Natural killer cell (primary cell): ENCODE measurements around the gene LYPD8. TPM values are rescaled to one million over a fixed set of nuclear protein-coding genes. Genes with fewer than 3 reads are reported as not detected.

Source experiments
- ATAC-seq, 3 donors: fragments of 150-1000 bp in 2 of 3; fragments of 200-7000 bp in 1 of 3; cut with Tn5 transposase; 1 replicate in 1 of 3; 2 replicates in 2 of 3; pipeline ENCODE4 v1.10.0; 2021; ENCODE audit warnings: mild to moderate bottlenecking in 2 of 3, moderate library complexity in 2 of 3
- DNase-seq, 2 donors: peaks; one replicate each; pipeline versions ENCODE4 v3.0.0 to v3.0.0-alpha.2; 2013 to 2021; ENCODE audit warnings: mixed read lengths in 1 of 2
- H3K27ac ChIP-seq: one replicate; pipeline ENCODE4 v1.5.1; 2013; ENCODE audit warnings: mild to moderate bottlenecking, low read length
- H3K27me3 ChIP-seq: one replicate; pipeline ENCODE4 v1.6.1; 2013; ENCODE audit warnings: low read length; ENCODE audit not compliant: control insufficient read depth, insufficient read depth
- H3K36me3 ChIP-seq: one replicate; pipeline ENCODE4 v1.6.1; 2013; ENCODE audit warnings: low read length; ENCODE audit not compliant: control insufficient read depth, insufficient read depth
- H3K4me1 ChIP-seq: one replicate; pipeline ENCODE4 v1.6.1; 2013; ENCODE audit warnings: low read length; ENCODE audit not compliant: control insufficient read depth, insufficient read depth
- H3K4me3 ChIP-seq: one replicate; pipeline ENCODE4 v1.5.1; 2013; ENCODE audit warnings: low read length
- H3K9me3 ChIP-seq: one replicate; pipeline ENCODE4 v1.6.1; 2013; ENCODE audit warnings: low read length; ENCODE audit not compliant: control insufficient read depth, insufficient read depth
- H3K27ac Mint-ChIP-seq, 2 donors: one replicate each; pipeline ENCODE4 v1.8.0; 2022; ENCODE audit warnings: mild to moderate bottlenecking in 2 of 2, mixed read lengths in 2 of 2, moderate library complexity in 1 of 2
- H3K27me3 Mint-ChIP-seq, 2 donors: one replicate each; pipeline ENCODE4 v1.8.0; 2022; ENCODE audit warnings: low read depth in 2 of 2, mixed read lengths in 2 of 2
- H3K36me3 Mint-ChIP-seq: one replicate; pipeline ENCODE4 v1.8.0; 2022; ENCODE audit warnings: mixed read lengths
- H3K4me1 Mint-ChIP-seq, 2 donors: one replicate each; pipeline ENCODE4 v1.8.0; 2022; ENCODE audit warnings: mixed read lengths in 2 of 2
- H3K4me3 Mint-ChIP-seq: one replicate; pipeline ENCODE4 v1.8.0; 2022; ENCODE audit warnings: mild to moderate bottlenecking, moderate library complexity, mixed read lengths
- H3K9me3 Mint-ChIP-seq, 2 donors: one replicate each; pipeline ENCODE4 v1.8.0; 2022; ENCODE audit warnings: mixed read lengths in 2 of 2
- CTCF ChIP-seq: fragments of 200-600 bp; IDR thresholded peaks from one replicate; pipeline ENCODE4 v1.8.0; 2022; ENCODE audit warnings: antibody characterized with exemption
- WGBS: methylation state at CpG from one replicate; pipeline ENCODE4 v1.1.7; 2013; ENCODE audit warnings: missing lambda C conversion rate; ENCODE audit not compliant: insufficient coverage; 5-methylcytosine and 5-hydroxymethylcytosine counted together
- intact Hi-C: fragments of 100-400 bp; cut with micrococcal nuclease; formaldehyde crosslinking; loops from one replicate; pipeline ENCODE4 v1.14.2; 2022
- total RNA-seq, 4 donors: library from RNA; stranded (reverse); fragments of 120-200 nt in 1 of 4; gene quantifications; one replicate each; pipeline versions ENCODE4 v1.2.3 to v1.2.4, GENCODE V29; 2013 to 2022

The LYPD8 gene
- total RNA-seq, 3 donors from 2014 or later (not counting 1 experiment from before 2014, with no cell fraction given): not detected

- DNase-seq: no peak
- no peaks in the 10 kb centered on the region for H3K36me3 Mint-ChIP-seq
- no peak for TF ChIP-seq CTCF
- Histone ChIP-seq H3K4me3 (no peak overlapping the region), H3K27ac (no peak overlapping the region), H3K9me3 (peaks cover under 1% of the 10 kb centered on the region), H3K36me3 (no peaks in the 10 kb centered on the region), H3K4me1 (no peaks in the 10 kb centered on the region), H3K27me3 (no peaks in the 10 kb centered on the region)
- intact Hi-C loops: no loop called here
- 90% methylated on average over 16 of the region's 16 CpGs for WGBS
- no peak overlapping the region for H3K4me3 Mint-ChIP-seq
- no peak overlapping the region for H3K27ac Mint-ChIP-seq
- no peaks in the 10 kb centered on the region for H3K4me1 Mint-ChIP-seq
- peaks cover 3% of the 10 kb centered on the region in 2 donors for H3K9me3 Mint-ChIP-seq
- no peak for ATAC-seq
- H3K27me3 Mint-ChIP-seq: peaks cover 2 to 12% of the 10 kb centered on the region in 2 donors
Observed at GRCh38 chr1:248782416-248783141, 27.0 kb upstream of the LYPD8 start.

- Mint-ChIP-seq H3K27ac (no peak overlapping the region), H3K27me3 (peaks cover 7 to 9% of the 10 kb centered on the region in 2 donors), H3K4me1 (no peaks in the 10 kb centered on the region), H3K36me3 (no peaks in the 10 kb centered on the region), H3K9me3 (peaks cover 7 to 11% of the 10 kb centered on the region in 2 donors), H3K4me3 (no peak overlapping the region)
- Histone ChIP-seq H3K4me1 (no peaks in the 10 kb centered on the region), H3K9me3 (peaks cover 7% of the 10 kb centered on the region), H3K27ac (no peak overlapping the region), H3K27me3 (no peaks in the 10 kb centered on the region), H3K36me3 (no peaks in the 10 kb centered on the region), H3K4me3 (no peak overlapping the region)
- no peak for TF ChIP-seq CTCF
- DNase-seq: no peak
- intact Hi-C loops: no loop called here
- WGBS: 81% methylated on average over 2 of the region's 2 CpGs
- no peak for ATAC-seq
Observed at GRCh38 chr1:248779350-248779749, 23.8 kb upstream of the LYPD8 start.

- peaks cover 7 to 11% of the 10 kb centered on the region in 2 donors for H3K9me3 Mint-ChIP-seq
Observed at GRCh38 chr1:248778906-248779305, 23.3 kb upstream of the LYPD8 start.

More at GRCh38 chr1:248778906-248779305, 23.3 kb upstream of the LYPD8 start:
- 95% methylated on average over 2 of the region's 2 CpGs for WGBS
- Mint-ChIP-seq H3K36me3 (no peaks in the 10 kb centered on the region), H3K4me3 (no peak overlapping the region), H3K27me3 (peaks cover 7 to 9% of the 10 kb centered on the region in 2 donors), H3K4me1 (no peaks in the 10 kb centered on the region), H3K27ac (no peak overlapping the region)
- H3K4me1 ChIP-seq: no peaks in the 10 kb centered on the region
- no peaks in the 10 kb centered on the region for H3K27me3 ChIP-seq
- TF ChIP-seq CTCF: no peak
- intact Hi-C loops: no loop called here
- peaks cover 7% of the 10 kb centered on the region for H3K9me3 ChIP-seq
- ATAC-seq: no peak
- no peak overlapping the region for H3K4me3 ChIP-seq
- no peaks in the 10 kb centered on the region for H3K36me3 ChIP-seq
- no peak overlapping the region for H3K27ac ChIP-seq
- no peak for DNase-seq
